Stimulated activated CD4-positive, alpha-beta T cell treated with anti-CD3 and anti-CD28 coated beads, TNF-alpha, amount 100 ng/mL, for 24 hours (primary cell): ENCODE data around the gene LDHAL6B.
A peak's percentile ranks its signal among the peaks of the same experiment; 100 is the strongest.
"Not testable (repeated sequence)": the region's sequence is repeated elsewhere in the genome, so short reads cannot be mapped to it uniquely, and the experiment has no call there.

ENCODE experiments used
- DNase-seq, 3 experiments: peaks; one replicate each; pipeline ENCODE4 v3.0.0-alpha.2; 2020; ENCODE audit warnings: low read depth in 3 of 3

The LDHAL6B gene

DNA sequence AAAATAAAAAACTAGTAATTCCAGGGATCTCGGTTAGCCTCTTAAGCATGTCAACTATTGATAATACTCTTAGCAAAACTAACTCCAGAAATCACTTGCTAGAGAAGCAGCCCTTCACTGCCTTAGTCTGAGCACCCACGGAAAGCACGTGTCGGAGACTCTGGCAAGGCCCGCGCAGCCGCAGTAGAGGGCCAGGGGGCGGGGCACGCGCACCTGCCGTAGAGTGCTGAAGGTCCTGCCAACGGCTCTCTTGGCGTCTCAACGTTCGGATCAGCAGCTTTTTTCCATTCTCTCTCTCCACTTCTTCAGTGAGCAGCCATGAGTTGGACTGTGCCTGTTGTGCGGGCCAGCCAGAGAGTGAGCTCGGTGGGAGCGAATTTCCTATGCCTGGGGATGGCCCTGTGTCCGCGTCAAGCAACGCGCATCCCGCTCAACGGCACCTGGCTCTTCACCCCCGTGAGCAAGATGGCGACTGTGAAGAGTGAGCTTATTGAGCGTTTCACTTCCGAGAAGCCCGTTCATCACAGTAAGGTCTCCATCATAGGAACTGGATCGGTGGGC lies at the start of gene LDHAL6B:
TSS of gene LDHAL6B (plus strand) at position 221 of the 561 bp plus-strand sequence. CDS start at position 319, 98 bp downstream.
- DNase-seq, result no peak

- DNase-seq, result no peak
These were observed 49.2 kb upstream of the LDHAL6B start for GRCh38 chr15:59157396-59157795.

DNA sequence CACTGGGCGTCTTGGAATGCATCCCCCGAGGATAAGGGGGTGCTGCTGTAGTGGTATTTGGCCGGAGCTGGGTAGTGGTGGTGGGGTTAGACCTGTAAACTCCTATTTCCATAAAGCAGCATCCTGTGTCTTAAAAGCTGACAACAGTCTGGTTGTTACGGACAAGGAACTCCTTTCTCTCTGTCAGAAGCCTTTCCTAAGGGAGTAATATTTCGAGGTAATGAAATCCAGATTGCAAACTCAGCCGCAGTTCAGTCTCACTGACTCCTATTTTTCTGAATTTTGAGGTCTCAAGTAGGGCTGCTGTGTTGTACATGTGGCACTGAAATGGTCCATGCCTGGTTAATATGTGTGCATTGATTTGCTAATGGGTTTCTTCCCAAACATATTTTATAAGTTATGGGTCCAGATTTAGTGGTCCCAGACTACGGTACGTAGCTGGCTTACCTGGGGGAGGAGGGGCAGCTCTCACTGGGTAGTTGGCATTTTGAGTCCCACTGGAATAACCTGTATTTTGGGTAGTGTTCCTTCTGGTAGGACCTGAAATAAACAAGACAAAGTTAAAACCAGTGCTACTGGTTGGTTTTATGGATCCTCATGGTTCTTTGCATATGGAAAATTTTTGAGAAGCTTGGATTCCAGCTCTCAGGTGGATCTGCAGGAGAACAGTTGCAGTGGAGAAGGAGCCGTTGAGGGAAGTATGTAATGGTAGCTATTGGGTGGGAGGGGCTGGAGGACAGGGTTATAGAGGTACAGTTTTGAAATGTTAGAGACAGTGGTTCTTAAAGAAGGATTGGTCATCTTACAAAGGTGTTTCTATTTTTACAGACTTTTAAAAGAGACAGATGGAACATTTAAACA lies 48.6 kb upstream of the LDHAL6B start:
- DNase-seq, result no peak

DNA sequence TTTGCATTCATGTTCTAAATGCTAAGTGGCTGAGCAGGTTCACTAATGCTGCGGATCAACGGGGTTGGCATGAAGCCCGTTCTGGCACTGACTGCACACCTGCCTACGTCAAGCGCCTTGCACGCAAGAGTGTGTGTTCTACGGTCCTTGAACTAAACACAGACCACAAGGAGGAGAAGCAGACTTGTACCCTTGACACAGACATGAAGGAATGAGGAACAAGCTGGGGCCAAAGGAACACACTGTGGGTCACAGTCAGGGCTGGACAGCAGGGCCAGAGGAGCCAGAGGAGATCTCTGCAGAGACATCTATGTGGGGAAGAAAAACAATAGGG lies 48.0 kb upstream of the LDHAL6B start:
- DNase-seq, result no peak

DNA sequence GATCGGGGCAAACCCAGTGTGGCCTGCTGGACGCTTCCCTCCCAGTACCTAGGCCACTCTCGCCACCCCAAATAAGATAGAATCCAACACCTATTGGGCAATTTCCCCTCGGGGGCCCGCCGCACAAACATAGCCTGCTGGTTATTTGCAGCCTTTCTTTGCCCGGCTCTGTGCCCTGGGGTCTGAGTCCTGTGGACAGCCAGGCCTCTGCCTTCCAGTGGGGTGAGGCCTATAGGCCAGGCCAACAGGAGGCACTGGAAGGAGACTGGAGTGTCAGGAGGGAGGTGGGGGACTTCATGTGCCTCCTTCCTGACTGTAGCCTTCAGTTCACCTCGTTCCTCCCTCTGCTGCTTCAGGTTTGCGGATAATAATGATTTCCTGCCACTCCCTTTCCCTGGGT lies 47.4 kb upstream of the LDHAL6B start:
- DNase-seq, result no peak

- DNase-seq, result peak in 1 of 3 experiments; percentile 12
These were observed 45.6 kb upstream of the LDHAL6B start for GRCh38 chr15:59160880-59161593.

GRCh38 chr15:59162080-59162479 lies 44.6 kb upstream of the LDHAL6B start:
- DNase-seq, result not testable (repeated sequence)

DNA sequence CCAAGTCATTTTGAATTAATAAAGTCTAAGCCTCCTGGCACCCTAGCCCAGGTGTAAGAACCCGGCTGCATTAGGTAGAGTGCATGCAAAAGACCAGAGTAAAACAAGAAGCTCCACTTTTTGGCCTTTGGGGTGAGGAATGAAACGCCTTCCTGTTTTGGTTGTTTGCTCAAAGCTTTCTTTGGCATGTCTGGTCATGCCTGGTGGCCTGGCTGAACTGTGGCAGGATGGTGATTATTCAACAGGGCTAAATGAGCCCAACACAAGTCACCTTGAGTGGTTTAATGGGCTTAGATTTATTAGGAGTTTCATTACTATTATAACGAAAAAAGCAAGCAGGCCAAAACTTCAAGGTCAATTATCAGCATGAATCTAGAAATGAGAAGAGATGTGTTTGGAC lies 40.9 kb upstream of the LDHAL6B start:
- DNase-seq, result no peak

DNA sequence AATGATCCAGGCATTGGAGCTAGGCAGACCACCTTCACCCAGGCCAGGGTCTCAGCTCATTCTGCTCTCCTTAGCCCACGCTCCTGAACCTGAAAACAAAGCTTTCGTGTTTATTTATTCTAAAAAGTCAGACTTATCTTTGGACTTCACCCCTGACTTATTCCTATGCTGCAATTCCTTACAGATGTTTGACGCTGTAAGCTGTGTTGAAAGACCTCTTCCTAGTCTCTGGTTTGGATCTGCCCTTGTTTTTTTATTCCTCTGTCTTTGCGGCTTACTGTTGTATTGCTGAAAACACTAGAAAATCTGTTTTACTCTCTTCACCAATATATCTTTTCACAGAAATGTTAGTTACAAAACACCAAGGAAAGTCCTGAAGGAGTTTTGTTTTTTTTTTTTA lies 40.5 kb upstream of the LDHAL6B start:
- no peak for DNase-seq

GRCh38 chr15:59166601-59167265 lies 39.9 kb upstream of the LDHAL6B start:
- DNase-seq, result no peak

GRCh38 chr15:59168536-59168935 lies 38.1 kb upstream of the LDHAL6B start:
- no peak for DNase-seq

DNA sequence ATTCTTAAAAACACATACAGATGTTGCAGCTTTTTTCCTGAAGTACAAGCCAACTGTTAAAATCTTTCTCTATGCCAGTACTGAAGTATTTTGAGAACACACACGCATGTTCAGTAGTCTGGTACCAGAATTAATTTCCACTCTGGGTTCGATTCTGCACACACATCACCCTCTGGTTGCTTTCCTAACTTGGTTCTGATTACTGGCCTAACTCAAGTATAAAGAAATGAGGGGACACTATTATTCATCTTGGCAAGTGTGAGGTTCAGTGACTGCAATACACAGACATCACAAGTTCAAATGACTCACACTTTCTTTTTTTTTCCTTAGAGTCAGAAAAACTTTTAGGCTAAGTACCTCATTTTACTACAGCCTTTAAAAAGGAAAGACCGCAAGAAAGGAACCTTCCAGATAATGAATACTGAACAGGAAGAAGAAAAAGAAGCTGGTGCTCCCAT lies 37.4 kb upstream of the LDHAL6B start:
- no peak for DNase-seq

DNA sequence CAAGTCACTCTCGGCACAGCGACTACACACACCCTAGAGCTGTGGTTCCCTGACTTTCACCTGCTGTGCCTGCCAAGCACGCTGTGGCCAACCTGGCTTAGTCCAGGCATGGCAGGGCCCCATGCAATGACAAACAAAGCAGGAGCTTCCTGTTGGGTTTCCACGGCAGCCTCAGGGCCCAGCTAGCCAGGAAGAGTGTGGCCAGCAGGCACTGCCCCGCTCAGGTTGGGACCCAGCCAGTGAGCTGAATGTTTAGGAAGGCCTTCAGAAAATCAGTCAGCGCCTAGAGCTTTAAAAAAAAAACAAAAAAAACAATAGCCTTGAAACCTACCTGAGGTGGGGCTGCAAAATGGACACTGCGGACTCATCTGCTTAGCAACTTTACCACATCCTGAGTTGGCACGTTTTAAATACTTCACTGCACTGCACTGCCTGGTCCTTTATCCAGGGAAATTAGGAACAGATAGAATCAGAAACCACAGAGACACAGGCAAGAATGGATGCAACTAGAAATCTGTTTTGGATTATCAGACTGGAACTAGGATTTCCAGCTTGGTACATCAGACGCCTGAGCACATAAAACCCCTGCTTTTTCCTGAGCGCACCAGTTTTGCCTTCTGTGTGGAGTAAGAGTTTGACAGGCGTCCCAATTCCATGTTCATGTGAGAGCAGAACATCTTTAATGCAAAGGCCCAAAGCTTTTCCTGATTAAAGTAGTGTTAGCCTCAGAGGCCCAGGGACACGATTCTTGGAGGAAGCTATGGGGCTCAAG lies 36.2 kb upstream of the LDHAL6B start:
- DNase-seq, result no peak

GRCh38 chr15:59171067-59171397 lies 35.6 kb upstream of the LDHAL6B start:
- no peak for DNase-seq

GRCh38 chr15:59172289-59172901 lies 34.2 kb upstream of the LDHAL6B start:
- no peak for DNase-seq

DNA sequence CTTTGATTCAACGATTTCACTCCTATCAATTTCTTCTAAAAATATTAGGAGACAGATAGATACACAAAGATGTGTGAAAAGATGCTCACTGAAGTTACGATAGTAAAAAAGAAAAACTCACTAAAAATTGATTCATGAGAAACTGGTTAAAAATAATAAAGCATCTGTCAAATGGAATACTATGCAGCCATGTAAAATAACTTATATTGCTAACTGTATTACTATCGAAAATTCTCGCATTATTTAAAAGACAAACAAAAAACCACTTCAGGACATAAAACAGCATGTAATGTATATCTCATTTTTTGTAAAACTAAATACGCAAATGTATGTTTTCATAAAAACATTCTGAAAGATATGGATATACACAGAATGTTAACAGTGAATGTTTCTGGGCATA lies 33.4 kb upstream of the LDHAL6B start:
- no peak for DNase-seq

GRCh38 chr15:59174151-59174834 lies 32.4 kb upstream of the LDHAL6B start:
- no peak for DNase-seq

DNA sequence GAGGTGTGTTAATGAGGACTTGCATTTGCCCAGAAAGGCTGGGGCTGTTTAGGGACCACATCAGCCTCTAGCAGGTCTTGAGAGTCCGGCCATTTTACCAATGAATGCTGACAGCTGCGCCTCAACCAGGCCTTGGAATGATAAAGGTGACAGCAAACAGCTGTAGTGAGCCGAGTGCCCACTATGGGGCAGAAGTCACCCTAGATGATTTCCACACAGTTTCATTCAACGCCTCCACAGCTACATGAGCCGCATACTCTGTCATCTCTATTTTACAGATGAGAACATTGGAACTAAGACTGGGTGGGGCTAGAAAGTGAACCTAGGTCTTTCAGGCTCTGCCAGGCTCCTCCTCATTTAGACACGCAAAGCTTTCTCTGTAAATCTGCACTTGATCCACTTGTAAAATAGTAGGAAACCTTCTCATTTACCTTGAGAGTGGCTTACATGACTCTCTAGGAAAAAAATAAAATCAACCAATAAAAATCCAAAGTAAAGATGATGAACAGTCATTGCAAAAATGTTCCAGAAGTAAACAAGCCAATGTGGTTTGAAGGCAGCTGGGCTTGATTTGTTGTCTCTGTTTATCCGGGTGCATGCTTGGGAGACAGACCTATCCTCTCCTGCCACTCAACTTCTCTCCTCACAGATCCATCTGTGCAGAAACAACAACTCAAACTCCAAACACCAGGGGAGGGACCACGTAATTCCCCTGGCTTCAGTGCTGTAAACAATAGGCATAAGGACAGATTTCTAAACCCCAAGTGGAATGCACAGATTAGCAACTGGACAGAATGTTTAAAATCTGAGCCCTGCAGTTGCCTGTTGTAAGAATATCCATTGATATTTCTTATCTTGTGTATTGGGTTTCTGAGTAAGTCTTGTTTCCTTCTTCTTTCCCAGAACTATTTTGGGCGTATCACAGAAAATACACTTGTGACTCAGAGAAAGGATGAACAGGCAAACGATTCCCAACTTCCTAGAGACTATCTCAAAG lies 31.5 kb upstream of the LDHAL6B start:
- peak; percentile 3 to 35 (median 22) for DNase-seq

DNA sequence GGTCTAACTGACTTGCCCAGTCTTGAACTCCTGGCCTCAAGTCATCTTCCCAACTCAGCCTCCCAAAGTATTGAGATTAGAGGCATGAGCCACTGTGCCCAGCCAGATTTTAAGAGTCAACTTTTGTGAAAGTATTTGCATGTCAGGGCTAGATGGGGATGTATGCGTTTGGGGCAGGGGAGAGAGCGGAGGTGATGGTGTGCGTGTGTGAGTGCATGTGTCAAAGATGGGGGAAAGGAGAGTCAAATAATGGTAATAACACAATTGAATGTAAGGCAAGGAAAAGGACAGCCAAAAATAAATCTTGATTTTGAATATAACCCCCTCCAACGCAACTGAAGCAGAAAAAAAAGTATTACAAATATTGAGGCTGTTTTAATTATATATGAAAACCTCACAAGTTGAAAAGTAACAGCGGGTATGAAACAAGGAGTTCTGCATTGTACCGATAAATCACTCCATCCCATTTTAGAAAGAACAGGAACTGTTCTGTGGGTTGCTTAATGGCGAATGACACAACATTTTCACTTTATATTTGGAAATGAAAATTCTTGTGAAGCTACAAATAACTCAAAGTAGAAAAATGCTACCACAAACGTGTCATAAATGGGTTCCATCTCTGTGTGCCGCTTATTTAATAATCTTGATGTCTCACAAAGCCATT lies 29.9 kb upstream of the LDHAL6B start:
- no peak for DNase-seq
